Cardiac muscle cell (in vitro differentiated cells and primary cell): Measurements from ENCODE around the gene EME2. TPM values are rescaled to one million over a fixed set of nuclear protein-coding genes. Genes with fewer than 3 reads are reported as not detected.

Experiments
- DNase-seq, 2 donors: peaks; one replicate each; pipeline versions ENCODE4 v3.0.0 to v3.0.0-alpha.2; 2010 to 2017; ENCODE audit warnings: low read depth in 1 of 2, low spot score in 1 of 2
- H3K27ac ChIP-seq: fragments of 200-600 bp; sonication (generic); 2 replicates; pipeline ENCODE4 v1.5.1; 2016
- H3K27me3 ChIP-seq: fragments of 200-600 bp; sonication (generic); 2 replicates; pipeline ENCODE4 v1.6.0; 2016; ENCODE audit warnings: control low read depth
- H3K36me3 ChIP-seq: fragments of 200-600 bp; sonication (generic); 2 replicates; pipeline ENCODE4 v1.5.1; 2016; ENCODE audit warnings: control low read depth
- H3K4me1 ChIP-seq: fragments of 200-600 bp; sonication (generic); 2 replicates; pipeline ENCODE4 v1.8.1; 2017; ENCODE audit warnings: low read depth, mild to moderate bottlenecking, mixed run types
- H3K4me3 ChIP-seq: fragments of 200-600 bp; sonication (generic); 2 replicates; pipeline ENCODE4 v1.5.1; 2016; ENCODE audit warnings: mild to moderate bottlenecking
- H3K9me3 ChIP-seq: fragments of 200-600 bp; sonication (generic); 2 replicates; pipeline ENCODE4 v1.5.1; 2017; ENCODE audit warnings: low read depth, mild to moderate bottlenecking, control low read depth
- polyA plus RNA-seq: library from polyadenylated mRNA; unstranded; fragments of >200 nt; fragmentation: Nextera tagmentation; extraction: Ambion mirVana; gene quantifications from 2 replicates; pipeline ENCODE4 v1.2.1, GENCODE V29; 2016
- total RNA-seq: library from RNA; depleted of rRNA; stranded (reverse); fragments of >200 nt; gene quantifications from 2 replicates; pipeline ENCODE4 v1.2.3, GENCODE V29; 2016
- TF ChIP-seq, protein P1 (sequence below): IDR thresholded peaks from 2 replicates; pipeline ENCODE4 v1.5.1; 2012; ENCODE audit warnings: low read depth, mild to moderate bottlenecking, low read length

Gene EME2
- total and polyA plus RNA-seq, 2 experiments from 2014 or later = 18.7 to 19.3 TPM

- no peak overlapping the region for H3K4me3 ChIP-seq
- no peaks in the 10 kb centered on the region for H3K27me3 ChIP-seq
Observed at GRCh38 chr16:1764971-1765370, 7.6 kb upstream of the EME2 start.

DNA sequence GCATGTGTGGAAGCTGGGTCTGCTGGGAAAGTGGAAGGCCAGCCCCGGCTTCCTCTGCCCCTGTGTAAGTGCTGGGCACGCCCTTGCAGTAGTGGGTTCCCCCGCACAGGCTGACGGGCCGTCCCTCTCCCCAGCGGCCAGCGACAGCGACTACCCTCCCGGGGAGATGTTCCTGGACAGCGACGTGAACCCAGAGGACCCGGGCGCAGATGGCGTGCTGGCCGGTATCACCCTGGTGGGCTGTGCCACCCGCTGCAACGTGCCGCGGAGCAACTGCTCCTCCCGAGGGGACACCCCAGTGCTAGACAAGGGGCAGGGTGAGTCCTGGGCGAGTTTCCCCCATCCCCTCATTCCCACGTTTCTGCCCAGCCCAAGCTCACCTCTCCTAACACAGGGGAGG, 6.8 kb upstream of the EME2 start:
- no peaks in the 10 kb centered on the region for H3K9me3 ChIP-seq
- peaks cover 34% of the 10 kb centered on the region for H3K36me3 ChIP-seq
- DNase-seq = no peak
- H3K4me1 ChIP-seq = no peaks in the 10 kb centered on the region
- no peak overlapping the region for H3K4me3 ChIP-seq
- TF ChIP-seq, protein P1, sequence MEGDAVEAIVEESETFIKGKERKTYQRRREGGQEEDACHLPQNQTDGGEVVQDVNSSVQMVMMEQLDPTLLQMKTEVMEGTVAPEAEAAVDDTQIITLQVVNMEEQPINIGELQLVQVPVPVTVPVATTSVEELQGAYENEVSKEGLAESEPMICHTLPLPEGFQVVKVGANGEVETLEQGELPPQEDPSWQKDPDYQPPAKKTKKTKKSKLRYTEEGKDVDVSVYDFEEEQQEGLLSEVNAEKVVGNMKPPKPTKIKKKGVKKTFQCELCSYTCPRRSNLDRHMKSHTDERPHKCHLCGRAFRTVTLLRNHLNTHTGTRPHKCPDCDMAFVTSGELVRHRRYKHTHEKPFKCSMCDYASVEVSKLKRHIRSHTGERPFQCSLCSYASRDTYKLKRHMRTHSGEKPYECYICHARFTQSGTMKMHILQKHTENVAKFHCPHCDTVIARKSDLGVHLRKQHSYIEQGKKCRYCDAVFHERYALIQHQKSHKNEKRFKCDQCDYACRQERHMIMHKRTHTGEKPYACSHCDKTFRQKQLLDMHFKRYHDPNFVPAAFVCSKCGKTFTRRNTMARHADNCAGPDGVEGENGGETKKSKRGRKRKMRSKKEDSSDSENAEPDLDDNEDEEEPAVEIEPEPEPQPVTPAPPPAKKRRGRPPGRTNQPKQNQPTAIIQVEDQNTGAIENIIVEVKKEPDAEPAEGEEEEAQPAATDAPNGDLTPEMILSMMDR = no peak
- no peaks in the 10 kb centered on the region for H3K27me3 ChIP-seq
- H3K27ac ChIP-seq = no peak overlapping the region

More at GRCh38 chr16:1764971-1765370, 7.6 kb upstream of the EME2 start:
- no peak for DNase-seq
- Histone ChIP-seq H3K36me3 (peaks cover 34% of the 10 kb centered on the region), H3K27ac (no peak overlapping the region), H3K4me1 (no peaks in the 10 kb centered on the region), H3K9me3 (no peaks in the 10 kb centered on the region)
- TF ChIP-seq, protein P1 = no peak

DNA sequence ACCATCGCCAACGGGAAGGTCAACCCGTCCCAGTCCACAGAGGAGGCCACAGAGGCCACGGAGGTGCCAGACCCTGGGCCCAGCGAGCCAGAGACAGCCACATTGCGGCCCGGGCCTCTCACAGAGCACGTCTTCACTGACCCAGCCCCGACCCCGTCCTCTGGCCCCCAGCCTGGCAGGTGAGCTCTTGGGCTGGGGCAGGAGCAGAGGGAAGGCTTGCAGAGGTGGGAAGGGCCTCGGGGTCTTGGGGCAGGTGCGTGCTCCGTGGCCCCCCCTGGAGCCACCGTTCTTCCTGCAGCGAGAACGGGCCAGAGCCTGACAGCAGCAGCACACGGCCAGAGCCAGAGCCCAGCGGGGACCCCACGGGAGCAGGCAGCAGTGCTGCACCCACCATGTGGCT, 6.4 kb upstream of the EME2 start:
- peaks cover 34% of the 10 kb centered on the region for H3K36me3 ChIP-seq
- H3K4me3 ChIP-seq = no peak overlapping the region
- TF ChIP-seq, protein P1 = no peak
- no peaks in the 10 kb centered on the region for H3K27me3 ChIP-seq
- DNase-seq = no peak
- no peaks in the 10 kb centered on the region for H3K9me3 ChIP-seq
- H3K4me1 ChIP-seq = no peaks in the 10 kb centered on the region
- no peak overlapping the region for H3K27ac ChIP-seq

- Histone ChIP-seq H3K9me3 (no peaks in the 10 kb centered on the region), H3K36me3 (peaks cover 34% of the 10 kb centered on the region), H3K27me3 (no peaks in the 10 kb centered on the region), H3K4me3 (no peak overlapping the region), H3K27ac (no peak overlapping the region), H3K4me1 (no peaks in the 10 kb centered on the region)
- DNase-seq = no peak
- TF ChIP-seq, protein P1 = no peak
Observed at GRCh38 chr16:1766701-1767100, 5.9 kb upstream of the EME2 start.

- Histone ChIP-seq H3K4me3 (no peak overlapping the region), H3K27ac (no peak overlapping the region), H3K4me1 (peaks cover 5% of the 10 kb centered on the region), H3K9me3 (no peaks in the 10 kb centered on the region), H3K36me3 (peaks cover 34% of the 10 kb centered on the region), H3K27me3 (no peaks in the 10 kb centered on the region)
- DNase-seq = no peak
- TF ChIP-seq, protein P1 = no peak
Observed at GRCh38 chr16:1767116-1767994, 5.3 kb upstream of the EME2 start.
